ENCODE data around the gene ARFRP1. TPM values are rescaled to one million over a fixed set of nuclear protein-coding genes. Genes with fewer than 3 reads are reported as not detected.

Gene ARFRP1
- total and polyA plus RNA-seq, 4 donors, result 29.8 to 56.0 (median 47.4) TPM

DNA sequence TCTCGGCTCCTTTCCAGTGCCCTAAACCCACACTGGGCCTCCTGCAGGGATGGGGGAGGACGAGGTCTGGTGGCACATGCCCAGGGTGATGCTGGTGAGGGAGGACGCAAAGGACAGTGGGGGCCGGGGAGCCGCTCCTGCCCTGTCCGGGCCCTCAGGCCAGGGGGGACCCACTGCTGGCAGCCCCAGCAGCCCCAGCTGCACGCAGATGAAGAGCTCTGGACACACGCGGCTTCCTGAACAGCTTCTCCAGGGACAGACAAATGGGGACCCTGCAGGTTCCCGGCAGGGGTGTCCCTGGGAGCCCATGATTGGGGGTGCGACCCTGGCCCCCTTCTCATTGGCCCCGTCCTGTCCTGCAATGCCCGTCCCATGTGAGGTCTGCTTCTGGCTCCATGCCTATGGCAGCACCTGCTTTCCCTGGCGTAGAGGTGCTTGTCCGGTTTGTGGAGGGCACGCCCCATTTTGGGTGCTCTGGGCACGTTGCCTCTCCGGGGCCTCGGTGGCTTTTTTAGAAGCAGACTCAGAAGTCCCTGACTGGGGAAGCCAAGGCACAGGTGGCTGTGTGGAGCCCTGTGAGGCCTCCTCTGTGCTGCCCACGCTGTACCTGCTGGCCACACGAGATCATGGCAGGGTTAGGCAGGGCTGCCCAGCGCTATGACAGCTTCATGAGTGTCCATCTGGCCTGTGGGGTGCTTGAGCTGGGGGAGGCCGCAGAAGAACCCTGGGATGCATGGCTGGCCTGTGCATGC lies 26.7 kb downstream of the ARFRP1 start:
- H3K4me1 ChIP-seq (ENCODE audit: control insufficient read depth in 5 of 5, insufficient read depth in 5 of 5, low read length in 5 of 5), result peaks cover 0 to 22% (median 0%) of the 10 kb centered on the region in 5 donors
- peaks cover 0 to 31% (median 10%) of the 10 kb centered on the region in 4 donors for H3K36me3 ChIP-seq (ENCODE audit: control insufficient read depth in 4 of 4, insufficient read depth in 4 of 4, low read length in 4 of 4)
- peak overlapping the region in 1 of 2 donors; percentile 85 for H3K27ac ChIP-seq (ENCODE audit: low read depth in 1 of 2, low read length in 1 of 2)
- no peaks in the 10 kb centered on the region for H3K9me3 ChIP-seq (ENCODE audit: control insufficient read depth in 4 of 4, insufficient read depth in 3 of 4, low read length in 3 of 4)
- no peak overlapping the region for H3K4me3 ChIP-seq
- no peak overlapping the region for H3K9ac ChIP-seq (ENCODE audit: insufficient read depth in 1 of 2, low read length in 2 of 2)
- WGBS, 2 donors, result 94 to 95% methylated on average over 23 of the region's 23 CpGs
- TF ChIP-seq, protein P1, sequence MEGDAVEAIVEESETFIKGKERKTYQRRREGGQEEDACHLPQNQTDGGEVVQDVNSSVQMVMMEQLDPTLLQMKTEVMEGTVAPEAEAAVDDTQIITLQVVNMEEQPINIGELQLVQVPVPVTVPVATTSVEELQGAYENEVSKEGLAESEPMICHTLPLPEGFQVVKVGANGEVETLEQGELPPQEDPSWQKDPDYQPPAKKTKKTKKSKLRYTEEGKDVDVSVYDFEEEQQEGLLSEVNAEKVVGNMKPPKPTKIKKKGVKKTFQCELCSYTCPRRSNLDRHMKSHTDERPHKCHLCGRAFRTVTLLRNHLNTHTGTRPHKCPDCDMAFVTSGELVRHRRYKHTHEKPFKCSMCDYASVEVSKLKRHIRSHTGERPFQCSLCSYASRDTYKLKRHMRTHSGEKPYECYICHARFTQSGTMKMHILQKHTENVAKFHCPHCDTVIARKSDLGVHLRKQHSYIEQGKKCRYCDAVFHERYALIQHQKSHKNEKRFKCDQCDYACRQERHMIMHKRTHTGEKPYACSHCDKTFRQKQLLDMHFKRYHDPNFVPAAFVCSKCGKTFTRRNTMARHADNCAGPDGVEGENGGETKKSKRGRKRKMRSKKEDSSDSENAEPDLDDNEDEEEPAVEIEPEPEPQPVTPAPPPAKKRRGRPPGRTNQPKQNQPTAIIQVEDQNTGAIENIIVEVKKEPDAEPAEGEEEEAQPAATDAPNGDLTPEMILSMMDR (IDR thresholded peaks at IDR 0.05; ENCODE audit: control extremely low read depth, extremely low read depth), result no peak
- no peaks in the 10 kb centered on the region for H3K27me3 ChIP-seq (ENCODE audit: control insufficient read depth in 3 of 3, insufficient read depth in 3 of 3, low read length in 2 of 3)
- no peak for ATAC-seq (ENCODE audit: insufficient read depth, low FRiP score)
- DNase-seq, result no peak

DNA sequence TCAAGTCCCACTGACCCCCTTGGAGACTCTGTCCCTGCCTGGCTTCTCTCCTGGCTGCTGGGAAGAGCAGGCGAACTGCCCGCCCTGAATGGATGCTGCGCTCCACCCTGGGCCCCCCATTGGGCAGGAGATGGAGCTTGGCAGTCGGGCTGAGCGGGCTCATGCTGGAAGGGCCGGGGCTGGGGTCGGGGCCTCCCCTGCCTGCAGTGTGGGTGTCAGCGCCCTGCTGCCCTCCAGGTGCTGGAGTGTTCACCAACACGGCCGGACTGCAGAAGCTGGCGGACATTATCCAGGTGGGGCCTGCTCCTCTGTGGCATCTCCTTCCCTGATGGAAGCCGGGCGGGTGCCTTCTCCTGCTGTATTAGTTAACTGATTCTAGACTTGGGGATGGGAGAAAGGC lies 27.3 kb downstream of the ARFRP1 start:
- Histone ChIP-seq H3K4me1 (ENCODE audit: control insufficient read depth in 5 of 5, insufficient read depth in 5 of 5, low read length in 5 of 5) (peaks cover 0 to 16% (median 0%) of the 10 kb centered on the region in 5 donors), H3K36me3 (ENCODE audit: control insufficient read depth in 4 of 4, insufficient read depth in 4 of 4, low read length in 4 of 4) (peaks cover 0 to 37% (median 10%) of the 10 kb centered on the region in 4 donors), H3K9ac (ENCODE audit: insufficient read depth in 1 of 2, low read length in 2 of 2) (no peak overlapping the region), H3K4me3 (no peak overlapping the region), H3K9me3 (ENCODE audit: control insufficient read depth in 4 of 4, insufficient read depth in 3 of 4, low read length in 3 of 4) (no peaks in the 10 kb centered on the region), H3K27me3 (ENCODE audit: control insufficient read depth in 3 of 3, insufficient read depth in 3 of 3, low read length in 2 of 3) (no peaks in the 10 kb centered on the region), H3K27ac (ENCODE audit: low read depth in 1 of 2, low read length in 1 of 2) (no peak overlapping the region)
- 95 to 97% methylated on average over 13 of the region's 13 CpGs for WGBS, 2 donors
- TF ChIP-seq, protein P1 (IDR thresholded peaks at IDR 0.05; ENCODE audit: control extremely low read depth, extremely low read depth), result no peak
- ATAC-seq (ENCODE audit: insufficient read depth, low FRiP score) (no peak), DNase-seq (no peak)

- Histone ChIP-seq H3K27ac (ENCODE audit: low read depth in 1 of 2, low read length in 1 of 2) (no peak overlapping the region), H3K4me3 (no peak overlapping the region), H3K27me3 (ENCODE audit: control insufficient read depth in 3 of 3, insufficient read depth in 3 of 3, low read length in 2 of 3) (no peaks in the 10 kb centered on the region), H3K4me1 (ENCODE audit: control insufficient read depth in 5 of 5, insufficient read depth in 5 of 5, low read length in 5 of 5) (peaks cover 0 to 11% (median 0%) of the 10 kb centered on the region in 5 donors), H3K36me3 (ENCODE audit: control insufficient read depth in 4 of 4, insufficient read depth in 4 of 4, low read length in 4 of 4) (peaks cover 0 to 40% (median 11%) of the 10 kb centered on the region in 4 donors), H3K9me3 (ENCODE audit: control insufficient read depth in 4 of 4, insufficient read depth in 3 of 4, low read length in 3 of 4) (no peaks in the 10 kb centered on the region), H3K9ac (ENCODE audit: insufficient read depth in 1 of 2, low read length in 2 of 2) (no peak overlapping the region)
- ATAC-seq (ENCODE audit: insufficient read depth, low FRiP score) (no peak), DNase-seq (no peak)
- WGBS, 2 donors, result 94 to 95% methylated on average over 19 of the region's 19 CpGs
- TF ChIP-seq, protein P1 (IDR thresholded peaks at IDR 0.05; ENCODE audit: control extremely low read depth, extremely low read depth), result no peak
These were observed 27.9 kb downstream of the ARFRP1 start for GRCh38 chr20:63679799-63680305.

All from lung (tissue), 12 donors.